Measurements from ENCODE around the gene FBXO11. TPM values are rescaled to one million over a fixed set of nuclear protein-coding genes. Genes with fewer than 3 reads are reported as not detected.
"Not testable (repeated sequence)": the region's sequence is repeated elsewhere in the genome, so short reads cannot be mapped to it uniquely, and the experiment has no call there.

FBXO11 gene
- total RNA-seq, 1 donor from 2014 or later: 37.1 TPM

DNA sequence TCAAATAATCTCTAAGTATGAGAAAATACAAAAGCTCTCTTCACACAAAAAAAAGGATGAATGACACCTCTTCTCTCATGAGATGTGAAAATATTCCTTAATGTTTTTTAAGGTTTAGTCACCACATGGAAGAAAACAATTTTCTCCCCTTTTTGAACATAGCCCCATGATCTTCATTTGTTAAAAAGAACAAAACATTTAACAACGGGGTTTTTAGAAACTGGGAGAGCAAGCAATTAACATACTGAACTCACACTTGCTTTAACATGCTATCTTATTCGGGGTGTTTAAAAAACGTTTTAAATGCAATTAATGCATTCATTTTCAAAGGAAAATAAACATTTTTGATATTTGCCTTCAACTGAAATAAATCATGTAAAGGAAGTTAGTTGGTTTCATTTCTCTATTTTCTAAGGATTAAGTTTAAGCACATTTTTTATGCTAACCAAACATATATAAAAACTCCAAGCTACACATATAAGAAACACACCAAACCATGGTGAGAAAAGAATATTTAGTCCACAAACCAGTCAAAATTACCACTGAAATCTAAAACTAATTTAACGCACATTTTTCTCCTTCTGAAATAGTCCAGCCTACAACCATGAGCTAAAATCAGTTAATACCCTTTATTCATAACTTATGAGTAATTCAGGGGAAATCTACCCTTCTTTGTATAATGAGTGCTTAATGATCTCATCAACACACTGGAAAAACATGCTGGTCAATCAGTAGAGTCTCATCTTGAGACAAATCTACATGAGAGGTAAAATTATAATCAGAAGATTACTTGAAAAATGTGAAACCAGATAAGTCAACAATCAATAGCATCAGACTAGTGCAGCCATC is 8.2 kb downstream of the FBXO11 start:
- peak; percentile 69 for ATAC-seq

DNA sequence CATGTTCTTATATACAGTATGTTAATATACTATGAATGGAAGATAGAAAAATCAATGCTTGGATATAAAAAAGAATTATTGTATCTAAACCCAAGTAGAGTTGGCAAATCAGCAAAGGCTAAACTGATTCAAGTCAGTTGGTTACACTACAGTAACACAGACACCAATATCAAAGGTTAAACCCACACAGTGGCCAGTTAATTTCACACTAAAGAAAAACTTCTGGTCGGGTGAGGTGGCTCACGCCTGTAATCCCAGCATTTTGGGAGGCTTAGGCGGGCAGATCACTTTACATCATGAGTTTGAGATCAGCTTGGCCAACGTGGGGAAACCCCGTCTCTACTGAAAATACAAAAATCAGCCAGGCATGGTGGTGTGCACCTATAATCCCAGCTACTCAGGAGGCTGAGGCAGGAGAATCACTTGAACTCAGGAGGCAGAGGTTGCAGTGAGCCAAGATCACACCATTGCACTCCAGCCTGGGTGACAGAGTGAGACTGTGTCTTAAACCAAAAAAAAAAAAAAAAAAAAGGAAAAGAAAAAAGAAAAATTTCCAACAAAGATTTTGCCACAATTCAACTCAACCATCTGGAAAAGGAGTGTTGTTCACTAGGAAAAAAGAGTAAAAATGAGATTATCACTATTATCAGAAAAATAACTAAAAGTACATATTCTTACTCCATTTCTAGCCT is 9.0 kb downstream of the FBXO11 start:
- not testable (repeated sequence) for ATAC-seq

DNA sequence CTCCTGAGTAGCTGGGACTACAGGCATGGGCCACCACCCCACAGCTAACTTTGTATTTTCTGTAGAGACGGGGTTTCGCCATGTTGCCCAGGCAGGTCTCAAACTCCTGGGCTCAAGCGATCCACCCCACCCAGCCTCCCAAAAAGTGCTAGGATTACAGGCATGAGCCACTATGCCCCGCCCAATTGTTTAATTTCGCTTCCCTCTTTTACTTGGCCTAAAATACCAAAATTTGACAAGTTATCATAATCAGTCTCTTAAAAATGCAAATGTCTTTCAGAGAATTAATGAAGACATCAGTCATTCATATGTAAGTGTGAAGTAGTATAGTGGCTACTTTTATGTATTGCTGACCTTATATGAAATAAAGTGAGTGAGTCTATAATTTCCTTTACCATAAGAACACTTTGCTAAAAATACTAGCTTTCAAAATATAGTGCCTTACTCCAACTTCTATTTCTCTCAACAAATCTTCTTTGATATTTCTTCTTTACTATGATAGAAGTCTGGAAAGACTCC is 9.8 kb downstream of the FBXO11 start:
- ATAC-seq: no peak

DNA sequence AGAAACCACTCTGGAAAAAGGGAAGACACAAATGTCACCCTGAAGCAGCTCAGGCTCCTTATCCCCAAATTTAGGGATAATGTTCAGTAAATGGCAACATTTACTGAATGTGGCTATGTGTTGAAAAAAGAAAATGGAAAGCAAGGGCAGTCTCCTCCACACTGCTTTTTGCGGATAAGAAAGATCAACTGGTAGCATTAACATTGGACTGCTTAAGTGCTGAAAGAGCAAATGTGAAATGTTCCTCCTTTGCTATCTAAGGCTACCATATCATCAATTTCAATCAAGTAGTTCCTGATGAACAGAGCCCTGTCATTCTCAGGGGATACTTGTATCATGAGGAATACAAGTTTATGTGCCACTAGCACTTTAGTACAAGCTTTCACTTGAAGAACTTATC is 12.5 kb downstream of the FBXO11 start:
- no peak for ATAC-seq

DNA sequence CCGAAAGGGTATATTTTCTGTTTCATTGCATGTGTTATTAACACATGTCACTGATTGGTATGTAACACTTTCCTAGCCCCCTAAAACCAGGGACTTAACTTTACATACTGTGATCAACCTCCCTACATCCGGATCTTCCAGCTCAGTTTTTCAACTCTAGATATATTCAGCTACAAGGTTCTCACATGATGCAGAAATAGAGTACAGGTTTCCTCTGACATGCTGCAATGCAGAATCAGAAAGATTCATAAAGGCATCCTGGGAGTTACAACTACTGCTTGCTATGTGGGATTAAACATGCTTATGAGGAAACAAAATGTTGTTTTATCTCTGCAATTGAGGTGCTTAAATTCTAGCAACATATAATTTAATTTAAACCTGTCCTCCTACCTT is 14.0 kb downstream of the FBXO11 start:
- ATAC-seq: no peak

DNA sequence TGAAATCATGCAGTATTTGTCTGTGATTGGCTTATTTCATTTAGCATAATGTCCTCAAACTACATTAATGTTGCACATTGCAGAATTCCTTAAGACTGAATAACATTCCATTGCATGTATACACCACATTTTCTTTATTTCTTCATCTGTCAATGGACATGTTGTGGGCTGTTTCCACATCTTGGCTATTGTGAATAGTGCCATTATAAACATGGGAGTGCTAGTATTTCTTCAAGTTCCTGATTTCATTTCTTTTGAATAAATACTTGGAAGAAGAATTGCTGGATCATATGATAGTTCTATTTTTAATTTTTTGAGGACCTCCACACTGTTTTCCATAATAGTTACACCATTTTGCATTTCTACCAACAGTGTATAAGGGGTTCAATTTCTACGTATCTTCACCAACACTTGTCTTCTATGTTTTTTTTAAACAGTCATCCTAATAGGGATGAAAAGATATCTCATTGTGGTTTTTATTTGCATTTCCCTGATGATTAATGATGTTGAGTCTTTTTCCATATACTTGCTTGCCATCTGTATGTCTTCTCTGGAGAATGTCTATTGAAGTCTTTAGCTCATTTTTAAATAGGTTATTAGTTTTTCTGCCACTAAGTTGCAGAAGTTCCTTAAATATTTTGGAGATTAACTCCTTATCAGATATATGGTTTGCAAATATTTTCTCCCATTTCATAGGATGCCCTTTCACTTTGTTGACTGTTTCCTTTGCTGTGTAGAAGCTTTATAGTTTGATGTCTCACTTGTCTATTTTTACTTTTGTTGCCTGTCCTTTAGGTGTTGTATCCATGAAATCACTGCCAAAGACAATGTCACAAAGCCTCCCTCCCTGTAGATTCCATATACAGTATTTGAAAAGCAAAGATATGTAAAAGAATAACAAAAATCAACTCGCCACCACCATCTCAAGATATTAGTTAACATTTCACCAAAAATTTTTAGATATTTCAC is 14.6 kb downstream of the FBXO11 start:
- no peak for ATAC-seq

DNA sequence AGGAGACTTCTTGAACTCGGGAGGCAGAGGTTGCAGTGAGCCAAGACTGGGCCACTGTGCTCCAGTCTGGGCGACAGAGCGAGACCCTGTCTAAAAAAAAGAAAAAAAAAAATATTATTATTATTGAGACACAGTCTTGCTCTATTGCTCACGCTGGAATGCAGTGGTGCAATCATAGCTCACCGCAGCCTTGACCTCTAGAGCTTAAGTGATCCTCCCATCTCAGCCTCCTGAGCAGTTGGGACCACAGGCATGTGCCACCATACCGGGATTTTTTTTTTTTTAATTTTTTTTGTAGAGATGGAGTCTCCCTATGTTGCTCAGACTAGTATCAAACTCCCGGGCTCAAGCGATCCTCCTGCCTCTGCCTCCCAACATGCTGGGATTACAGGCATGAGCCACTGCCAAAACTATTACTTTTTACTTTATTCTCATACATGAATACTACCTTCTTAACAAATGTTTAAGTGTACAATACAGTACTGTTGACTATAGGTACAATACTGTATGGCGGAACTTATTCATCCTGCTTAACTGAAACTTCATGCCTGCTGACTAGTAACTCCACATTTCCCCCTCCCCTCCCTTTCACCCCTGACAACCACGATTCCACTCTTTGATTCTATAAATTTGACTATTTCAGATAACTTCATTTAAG is 15.5 kb downstream of the FBXO11 start:
- no peak for ATAC-seq

DNA sequence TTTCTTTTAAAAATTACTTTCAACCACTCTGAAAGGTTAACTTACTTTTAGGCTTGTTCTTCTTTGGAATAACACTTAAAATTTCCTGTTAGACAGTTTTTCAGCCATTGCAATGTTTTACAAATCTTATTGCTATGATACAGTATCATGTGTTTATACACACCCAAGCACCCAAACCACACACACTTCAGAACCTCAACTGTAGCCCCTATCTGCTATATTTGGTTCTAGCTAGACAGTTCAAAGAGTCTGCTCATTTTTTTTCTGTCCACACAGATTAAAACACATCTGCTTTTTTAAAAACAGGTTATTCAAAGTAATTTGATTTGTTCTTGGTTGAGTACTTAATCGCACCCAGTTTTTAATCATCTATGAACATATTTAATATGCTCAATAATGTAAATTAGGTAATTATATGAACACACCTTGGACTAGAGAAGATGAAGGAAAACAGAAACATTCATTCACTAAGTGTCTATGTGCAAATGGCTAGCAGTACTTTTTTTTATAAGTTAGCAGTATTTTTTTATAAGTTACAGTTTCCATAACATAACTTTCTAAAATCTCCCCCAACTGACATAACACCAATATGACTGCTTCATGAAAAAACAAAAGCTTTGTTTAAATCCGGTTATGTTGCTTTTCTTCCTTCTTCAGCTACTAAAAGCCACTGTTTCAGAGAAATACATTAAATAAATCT is 17.6 kb downstream of the FBXO11 start:
- no peak for ATAC-seq

DNA sequence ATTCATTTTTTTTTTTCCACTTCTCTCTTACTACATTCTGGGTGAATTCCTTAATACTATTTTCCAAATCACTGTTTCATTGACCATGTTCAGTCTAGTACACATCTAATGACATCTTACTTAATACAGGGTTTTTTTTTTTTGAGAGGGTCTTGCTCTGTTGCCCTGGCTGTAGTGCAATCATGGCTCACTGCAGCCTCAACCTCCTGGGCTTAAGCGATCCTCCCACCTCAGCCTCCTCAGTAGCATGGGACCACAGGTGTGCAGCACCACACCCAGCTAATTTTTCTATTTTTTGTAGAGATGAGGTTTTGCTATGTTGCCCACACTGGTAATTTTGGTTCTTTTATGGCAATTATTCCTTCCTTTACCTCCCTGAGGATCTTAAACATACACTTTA is 29.4 kb downstream of the FBXO11 start:
- no peak for ATAC-seq

DNA sequence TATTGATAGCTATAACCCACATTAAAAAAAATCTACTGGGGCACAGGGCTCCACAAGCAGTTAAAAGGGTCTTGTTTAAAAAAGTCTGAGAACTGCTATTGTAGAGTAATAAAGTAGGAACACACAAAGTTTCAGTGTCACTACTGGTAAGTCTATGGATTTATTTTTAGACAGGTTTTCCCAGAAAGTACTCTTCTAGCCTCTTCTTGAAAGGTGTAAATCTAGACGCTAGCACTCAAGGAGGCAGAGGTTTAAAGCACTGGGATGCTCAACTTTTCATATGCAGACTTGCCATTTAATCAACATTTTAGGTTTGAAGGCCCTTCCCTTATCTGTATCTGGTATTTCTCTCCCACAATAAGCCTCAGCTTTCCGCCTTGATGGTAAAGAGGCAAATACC is 33.4 kb downstream of the FBXO11 start:
- ATAC-seq: no peak

DNA sequence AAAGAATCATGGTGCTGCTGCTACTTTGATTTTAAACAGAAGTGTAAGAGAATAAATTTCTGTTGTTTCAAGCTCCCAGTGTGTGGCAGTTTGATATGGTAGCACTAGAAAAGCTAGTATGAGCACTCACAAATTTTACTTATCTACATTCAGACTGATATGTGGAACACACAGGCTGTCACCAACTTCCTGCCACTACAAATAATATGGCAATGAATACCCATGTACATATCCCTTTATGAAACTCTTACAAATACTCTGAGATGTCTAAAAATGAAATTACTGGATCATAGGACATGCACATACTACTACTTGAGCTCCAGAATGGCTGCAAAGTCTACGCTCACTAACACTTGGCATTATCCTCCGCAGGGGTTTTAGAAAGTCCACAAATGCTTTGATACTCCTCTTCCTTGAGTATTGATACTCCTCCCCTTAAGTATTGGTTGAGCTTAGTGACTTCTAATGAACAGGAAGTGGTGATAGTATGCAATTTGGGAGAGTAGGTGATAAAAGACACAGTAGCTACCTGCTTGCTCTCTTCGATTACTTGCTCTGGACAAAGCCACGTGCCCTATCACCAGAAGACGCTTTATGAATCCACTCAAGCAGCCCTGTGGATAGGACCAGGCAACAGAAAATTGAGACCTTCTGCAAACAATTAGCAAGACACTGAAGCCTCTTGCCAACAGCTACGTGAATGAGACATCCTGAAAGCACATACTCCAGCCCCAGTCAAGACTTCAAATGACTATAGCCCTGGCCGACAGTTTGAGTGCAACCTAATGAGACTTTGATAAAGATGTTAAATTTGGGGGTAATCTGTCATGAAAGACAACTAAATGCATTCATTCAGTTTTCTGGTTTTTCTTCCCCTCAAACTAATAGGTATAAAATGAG is 35.4 kb downstream of the FBXO11 start:
- no peak for ATAC-seq

DNA sequence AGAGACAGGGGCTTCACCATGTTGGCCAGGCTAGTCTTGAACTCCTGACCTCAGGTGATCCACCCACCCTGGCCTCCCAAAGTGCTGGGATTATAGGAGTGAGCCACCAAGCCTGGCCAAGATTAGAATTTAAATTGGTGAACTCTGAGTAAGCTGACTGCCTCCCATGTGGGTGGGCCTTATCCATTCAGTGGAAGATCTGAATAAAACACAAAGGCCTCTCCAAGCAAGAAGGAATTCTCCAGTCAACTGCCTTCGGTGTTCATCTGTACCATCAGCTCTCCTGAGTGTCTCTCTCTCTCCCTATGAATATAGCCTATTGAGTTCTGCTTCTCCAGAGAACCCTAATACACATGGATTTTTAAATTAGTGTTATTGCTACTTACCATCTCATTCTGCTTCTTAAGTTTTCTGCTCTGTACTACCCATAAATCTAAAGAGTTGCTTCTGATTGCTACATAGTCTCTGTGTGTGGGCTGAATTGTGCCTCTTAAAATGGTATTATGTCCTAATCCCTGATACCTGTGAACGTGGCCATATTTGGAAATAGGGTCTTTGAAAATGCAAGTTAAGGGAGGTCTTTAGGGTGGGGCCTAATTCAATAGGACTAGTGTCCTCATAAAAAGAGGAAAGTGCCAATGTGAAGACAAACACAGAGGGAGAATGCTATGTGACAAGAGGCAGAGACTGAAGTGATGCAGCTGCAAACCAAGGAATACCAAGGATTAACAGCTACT is 36.3 kb downstream of the FBXO11 start:
- ATAC-seq: no peak

DNA sequence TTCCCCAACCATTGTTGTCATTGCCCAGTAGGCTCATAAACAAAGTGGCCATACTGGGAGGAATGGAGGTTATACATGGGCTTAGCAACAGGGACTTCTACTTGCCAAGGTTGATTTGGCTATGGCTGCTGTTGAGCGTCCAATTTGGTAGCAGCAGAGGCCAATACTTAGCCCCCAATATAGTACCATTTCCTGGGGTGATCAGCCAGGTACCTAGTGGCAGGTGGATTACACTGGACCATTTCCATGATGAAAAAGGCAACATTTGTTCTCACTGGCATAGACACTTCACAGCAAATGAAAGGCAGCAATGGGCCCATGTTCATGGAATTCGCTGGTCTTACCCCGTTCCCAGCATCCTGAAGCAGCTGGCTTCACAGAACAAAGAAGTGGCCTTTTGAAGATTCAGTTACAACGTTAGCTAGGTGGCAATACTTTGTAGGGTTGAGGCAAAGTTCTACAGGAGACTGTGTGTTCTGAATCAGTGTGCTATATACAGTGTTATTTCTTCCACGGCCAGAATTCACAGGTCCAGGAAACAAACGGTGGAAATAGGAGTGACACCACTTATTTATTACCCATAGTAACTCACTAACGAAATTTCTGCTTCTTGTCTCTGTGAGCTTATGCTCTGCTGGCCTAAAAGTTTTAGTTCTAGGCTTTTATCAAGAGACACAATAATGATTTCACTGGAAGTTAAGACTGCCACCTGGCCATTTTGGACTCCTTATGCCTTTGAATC is 37.5 kb downstream of the FBXO11 start:
- no peak for ATAC-seq

DNA sequence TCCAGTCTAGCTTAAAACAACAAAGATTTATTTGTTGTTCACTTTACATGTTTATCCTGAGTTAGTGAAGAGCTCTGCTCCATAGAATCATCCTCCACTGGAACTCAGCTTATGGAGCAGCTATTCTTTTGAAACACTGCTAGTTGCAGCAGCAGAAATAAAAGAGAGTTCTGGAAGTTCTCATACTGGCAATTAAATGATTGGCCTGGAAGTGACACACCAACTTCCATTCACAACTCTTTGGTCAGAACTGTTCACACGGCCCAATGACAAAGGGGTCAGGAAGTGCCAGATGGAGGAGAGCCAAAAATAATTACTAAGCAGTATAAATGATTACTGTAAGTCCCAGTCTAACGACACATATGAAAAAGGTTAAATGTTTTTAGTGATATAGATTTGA is 39.1 kb downstream of the FBXO11 start:
- ATAC-seq: peak; percentile 81

DNA sequence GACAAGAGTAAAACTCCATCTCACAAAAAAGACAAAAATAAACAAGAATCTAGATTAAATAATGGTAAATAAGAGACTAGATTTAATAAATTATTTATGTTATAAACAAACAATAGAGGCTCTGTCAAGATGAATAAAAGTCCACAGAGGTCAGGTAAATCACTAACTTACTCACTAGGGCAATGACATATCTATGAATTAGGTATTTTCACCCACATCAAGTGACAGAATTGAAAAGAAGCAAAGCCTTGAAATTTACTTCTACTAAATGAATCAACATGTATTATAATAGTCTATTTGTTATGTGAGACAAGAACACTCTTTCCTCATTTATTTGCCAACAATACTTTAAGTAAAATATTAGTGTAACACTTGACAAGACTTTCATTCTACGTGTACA is 41.7 kb downstream of the FBXO11 start:
- ATAC-seq: no peak

DNA sequence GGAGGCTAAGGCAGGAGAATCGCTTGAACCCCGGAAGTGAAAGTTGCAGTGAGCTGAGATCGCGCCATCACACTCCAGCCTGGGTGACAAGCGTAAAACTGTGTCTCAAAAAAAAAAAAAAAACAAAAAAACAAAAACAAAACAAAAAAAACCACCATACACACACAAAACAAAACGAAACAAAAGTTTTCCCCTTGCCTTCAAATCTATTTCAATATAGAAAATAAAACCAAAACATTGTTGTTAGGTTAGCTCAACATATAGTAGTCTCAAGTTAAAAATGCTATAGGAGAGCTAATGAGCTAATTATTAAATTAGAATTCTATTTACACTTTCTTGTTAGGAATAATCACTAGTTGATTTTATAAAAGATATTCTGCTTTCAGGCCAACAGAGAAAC is 43.3 kb downstream of the FBXO11 start:
- no peak for ATAC-seq

DNA sequence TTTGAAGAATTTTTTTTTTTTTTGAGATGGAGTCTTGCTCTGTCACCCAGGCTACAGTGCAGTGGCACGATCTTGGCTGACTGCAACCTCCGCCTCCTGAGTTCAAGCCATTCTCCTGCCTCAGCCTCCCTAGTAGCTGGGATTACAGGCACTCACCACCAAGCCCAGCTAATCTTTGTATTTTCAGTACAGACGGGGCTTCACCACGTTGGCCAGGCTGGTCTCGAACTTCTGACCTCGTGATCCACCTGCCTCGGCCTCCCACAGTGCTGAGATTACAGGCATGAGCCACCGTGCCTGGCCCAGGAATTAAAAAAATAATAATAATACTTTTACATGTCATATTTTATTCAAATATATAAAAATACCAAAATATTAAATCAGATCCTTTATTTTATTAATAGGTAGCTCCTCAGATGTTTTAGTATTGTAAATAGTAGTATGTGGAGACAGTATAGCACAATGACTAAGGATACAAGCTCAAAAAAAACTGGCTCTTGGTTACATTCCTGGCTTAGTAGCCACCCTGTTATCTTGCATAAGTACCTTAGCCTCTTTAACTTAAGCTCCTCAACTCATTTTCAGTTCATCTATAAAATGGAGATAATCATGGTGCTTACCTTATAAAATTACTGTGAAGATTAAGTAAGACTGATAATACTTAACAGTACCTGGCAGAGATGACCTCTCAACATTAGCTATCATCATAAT is 53.1 kb downstream of the FBXO11 start:
- ATAC-seq: not testable (repeated sequence)

DNA sequence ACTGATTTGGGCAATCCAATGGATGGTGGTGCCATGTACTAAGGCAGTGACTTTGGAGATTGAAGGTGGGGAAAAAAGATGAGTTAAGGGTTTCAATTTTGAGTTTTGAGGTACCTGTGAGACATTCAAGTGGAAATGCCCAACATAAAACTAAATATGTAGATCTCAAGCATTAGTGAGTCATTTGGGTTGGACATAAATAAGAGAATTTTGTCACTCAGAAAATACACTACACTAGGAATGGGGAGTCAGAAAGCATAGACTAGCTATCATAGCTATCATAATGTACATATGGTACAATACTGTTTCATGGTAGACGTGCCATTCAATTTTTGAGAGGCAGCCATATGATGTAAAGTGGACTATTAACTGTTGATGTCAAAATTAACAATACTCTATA is 56.1 kb downstream of the FBXO11 start:
- ATAC-seq: no peak
